Pancreas (tissue), 10 donors: ENCODE measurements around the gene ZCWPW1. TPM values are rescaled to one million over a fixed set of nuclear protein-coding genes. Genes with fewer than 3 reads are reported as not detected.

Source experiments
- ATAC-seq, 4 donors: fragments of 200-7000 bp; cut with Tn5 transposase; one replicate each; pipeline versions ENCODE4 v1.8.0 to v1.9.1; 2020; ENCODE audit warnings: mild to moderate bottlenecking in 4 of 4, moderate library complexity in 4 of 4
- DNase-seq, 6 donors: peaks; one replicate each; pipeline ENCODE4 v3.0.0-alpha.2; 2020
- FAIRE-seq: peaks from 2 replicates; lab custom pipeline; 2012; peaks lifted over from hg19 to GRCh38; lab: Jason Lieb, UNC
- H3K27ac ChIP-seq, 4 donors: fragments of 200-600 bp; sonication (generic); 1 replicate in 3 of 4; 2 replicates in 1 of 4; pipeline versions ENCODE4 v1.5.0 to v1.8.0; 2020
- H3K27me3 ChIP-seq, 4 donors: fragments of 200-600 bp; one replicate each; pipeline ENCODE4 v1.8.0; 2021
- H3K36me3 ChIP-seq, 3 donors: fragments of 200-600 bp; sonication (generic) in 1 of 3; one replicate each; pipeline versions ENCODE4 v1.5.0 to v1.8.0; 2020 to 2021
- H3K4me1 ChIP-seq, 3 donors: fragments of 200-600 bp; one replicate each; pipeline ENCODE4 v1.8.0; 2021
- H3K4me3 ChIP-seq, 4 donors: fragments of 200-600 bp; sonication (generic) in 2 of 4; one replicate each; pipeline versions ENCODE4 v1.5.0 to v1.8.0; 2020 to 2021
- H3K9me3 ChIP-seq, 4 donors: fragments of 200-600 bp; one replicate each; pipeline ENCODE4 v1.8.0; 2021
- WGBS, 2 donors: extraction: QIAGEN DNeasy Blood & Tissue Kit; methylation state at CpG; one replicate each; pipeline ENCODE4 v1.1.7; 2013; 5-methylcytosine and 5-hydroxymethylcytosine counted together
- intact Hi-C, 3 donors: fragments of 100-400 bp; cut with DNase I; formaldehyde crosslinking; loops; one replicate each; pipeline versions ENCODE4 v1.11.1 to v1.14.2; 2022
- polyA plus RNA-seq, 2 donors: library from polyadenylated mRNA; stranded (reverse); fragments of 200-250 nt; gene quantifications; one replicate each; pipeline ENCODE4 v1.2.3, GENCODE V29; 2013
- total RNA-seq, 6 donors: library from RNA; stranded (reverse); fragmentation: NEBNext Ultra II Directional in 4 of 6; extraction: Animal tissue kit (Norgen Biotek cat#: 25700) in 4 of 6; gene quantifications; one replicate each; pipeline versions ENCODE4 v1.2.1 to v1.2.4, GENCODE V29; 2021 to 2023
- TF ChIP-seq, protein P1 (sequence below), 4 donors: fragments of 200-600 bp; sonication (generic) in 3 of 4; IDR thresholded peaks; one replicate each; pipeline versions ENCODE4 v1.5.0 to v1.8.0; 2021; ENCODE audit warnings: antibody characterized with exemption in 4 of 4
- donor health status: healthy with polysubstance abuse.
- donor health status: DM: no; HTN: no; CAD: no; lungs with moderate emphysema.
- donor health status: DM: no; HTN: no; CAD: no.
- donor health status: control.
- donor health status: control.
- donor health status: Bipolar disorder and iron deficiency.
- donor health status: DM: yes; HTN: yes; CAD: no.
- donor health status: DM: no; HTN: no; CAD: no.
- donor health status: DM: no; HTN: no; CAD: no.
- donor health status: DM: yes; HTN: yes; CAD: no.

ZCWPW1 gene
- total and polyA plus RNA-seq, 8 donors, result 1.6 to 18.9 (median 2.3) TPM

GRCh38 chr7:100465299-100465698 is 36.8 kb upstream of the ZCWPW1 start:
- Histone ChIP-seq H3K4me1 (peaks cover 0 to 5% (median 0%) of the 10 kb centered on the region in 3 donors), H3K4me3 (no peak overlapping the region), H3K27me3 (no peaks in the 10 kb centered on the region), H3K36me3 (no peaks in the 10 kb centered on the region), H3K27ac (peak overlapping the region in 2 of 4 donors; percentile 3 to 39), H3K9me3 (no peaks in the 10 kb centered on the region)
- no peak for ATAC-seq
- no peak for DNase-seq
- FAIRE-seq, result no peak
- intact Hi-C loops, result loop anchor here in 2 of 3 donors (5.0 to 10.0 kb wide), 3 partner anchors 97 to 220 kb away; no protein-coding TSS in a partner anchor
- 58 to 60% methylated on average over 8 of the region's 8 CpGs for WGBS, 2 donors
- TF ChIP-seq, protein P1, sequence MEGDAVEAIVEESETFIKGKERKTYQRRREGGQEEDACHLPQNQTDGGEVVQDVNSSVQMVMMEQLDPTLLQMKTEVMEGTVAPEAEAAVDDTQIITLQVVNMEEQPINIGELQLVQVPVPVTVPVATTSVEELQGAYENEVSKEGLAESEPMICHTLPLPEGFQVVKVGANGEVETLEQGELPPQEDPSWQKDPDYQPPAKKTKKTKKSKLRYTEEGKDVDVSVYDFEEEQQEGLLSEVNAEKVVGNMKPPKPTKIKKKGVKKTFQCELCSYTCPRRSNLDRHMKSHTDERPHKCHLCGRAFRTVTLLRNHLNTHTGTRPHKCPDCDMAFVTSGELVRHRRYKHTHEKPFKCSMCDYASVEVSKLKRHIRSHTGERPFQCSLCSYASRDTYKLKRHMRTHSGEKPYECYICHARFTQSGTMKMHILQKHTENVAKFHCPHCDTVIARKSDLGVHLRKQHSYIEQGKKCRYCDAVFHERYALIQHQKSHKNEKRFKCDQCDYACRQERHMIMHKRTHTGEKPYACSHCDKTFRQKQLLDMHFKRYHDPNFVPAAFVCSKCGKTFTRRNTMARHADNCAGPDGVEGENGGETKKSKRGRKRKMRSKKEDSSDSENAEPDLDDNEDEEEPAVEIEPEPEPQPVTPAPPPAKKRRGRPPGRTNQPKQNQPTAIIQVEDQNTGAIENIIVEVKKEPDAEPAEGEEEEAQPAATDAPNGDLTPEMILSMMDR (IDR thresholded peaks at IDR 0.05), result no peak

DNA sequence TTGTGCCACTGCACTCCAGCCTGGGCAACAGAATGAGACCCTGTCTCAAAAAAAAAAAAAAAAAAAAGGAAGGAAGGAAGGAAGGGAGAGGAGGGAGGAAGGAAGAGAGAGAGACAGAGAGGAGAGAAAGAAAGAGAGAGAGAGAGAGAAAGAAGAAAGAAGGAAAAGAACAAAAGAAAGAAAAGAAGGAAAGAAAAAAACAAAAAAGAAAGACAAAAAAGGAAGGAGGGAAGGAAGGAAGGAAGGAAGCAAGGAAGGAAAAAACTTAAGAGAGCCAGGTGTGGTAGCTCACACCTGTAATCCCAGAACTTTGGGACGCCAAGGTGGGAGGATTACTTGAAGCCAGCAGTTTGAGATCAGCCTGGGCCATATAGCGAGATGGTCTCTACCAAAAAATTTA is 36.3 kb upstream of the ZCWPW1 start:
- intact Hi-C loops, result loop anchor here in 2 of 3 donors (5.0 to 10.0 kb wide), 3 partner anchors 98 to 220 kb away; no protein-coding TSS in a partner anchor

GRCh38 chr7:100464210-100464660 is 35.7 kb upstream of the ZCWPW1 start, which contains the start of gene SPACDR:
Gene SPACDR (minus strand): TSS chr7:100464260. CDS start chr7:100464025, 235 bp downstream.
- WGBS, 2 donors, result 71 to 80% methylated on average over 7 of the region's 7 CpGs
- no peak for DNase-seq
- FAIRE-seq, result no peak
- TF ChIP-seq, protein P1 (IDR thresholded peaks at IDR 0.05), result no peak
- Histone ChIP-seq H3K27ac (no peak within 1 kb of the TSS), H3K36me3 (no peaks in the 10 kb centered on the region), H3K4me1 (peaks cover 0 to 5% (median 0%) of the 10 kb centered on the region in 3 donors), H3K9me3 (no peaks in the 10 kb centered on the region), H3K4me3 (no peak within 1 kb of the TSS), H3K27me3 (no peaks in the 10 kb centered on the region)
- ATAC-seq, result no peak
- intact Hi-C loops, result loop anchor here in 1 of 3 donors (10.0 kb wide), 1 partner anchor 221 kb away; no protein-coding TSS in a partner anchor

More for the DNA sequence above, 36.3 kb upstream of the ZCWPW1 start:
- H3K4me3 ChIP-seq, result no peak overlapping the region
- no peaks in the 10 kb centered on the region for H3K36me3 ChIP-seq
- no peak overlapping the region for H3K27ac ChIP-seq
- DNase-seq (no peak), FAIRE-seq (no peak), ATAC-seq (no peak)
- 91 to 98% methylated on average over 2 of the region's 2 CpGs for WGBS, 2 donors
- peaks cover 0 to 5% (median 0%) of the 10 kb centered on the region in 3 donors for H3K4me1 ChIP-seq
- no peaks in the 10 kb centered on the region for H3K9me3 ChIP-seq
- TF ChIP-seq, protein P1 (IDR thresholded peaks at IDR 0.05), result no peak
- H3K27me3 ChIP-seq, result no peaks in the 10 kb centered on the region

DNA sequence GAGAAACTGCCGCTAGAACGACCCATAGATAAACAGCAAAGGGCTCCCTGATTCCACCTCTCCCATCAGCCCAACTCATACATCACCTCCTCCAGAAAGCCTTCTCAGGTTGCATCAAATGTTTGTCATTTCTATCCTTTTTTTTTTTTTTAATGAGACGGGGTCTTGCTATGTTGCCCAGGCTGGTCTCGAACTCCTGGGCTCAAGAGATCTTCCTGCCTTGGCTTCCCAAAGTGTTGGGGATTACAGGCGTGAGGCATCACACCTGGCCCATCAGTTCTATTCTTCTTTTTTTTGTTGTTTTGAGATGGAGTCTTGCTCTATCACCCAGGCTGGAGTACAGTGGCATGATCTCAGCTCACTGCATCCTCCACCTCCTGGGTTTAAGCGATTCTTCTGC is 28.5 kb upstream of the ZCWPW1 start:
- no peak for DNase-seq
- Histone ChIP-seq H3K4me3 (no peak overlapping the region), H3K9me3 (no peaks in the 10 kb centered on the region), H3K4me1 (no peaks in the 10 kb centered on the region), H3K36me3 (no peaks in the 10 kb centered on the region), H3K27me3 (no peaks in the 10 kb centered on the region), H3K27ac (no peak overlapping the region)
- no peak for FAIRE-seq
- TF ChIP-seq, protein P1 (IDR thresholded peaks at IDR 0.05), result no peak
- 80 to 86% methylated on average over 6 of the region's 6 CpGs for WGBS, 2 donors
- intact Hi-C loops, result no loop called here
- no peak for ATAC-seq

DNA sequence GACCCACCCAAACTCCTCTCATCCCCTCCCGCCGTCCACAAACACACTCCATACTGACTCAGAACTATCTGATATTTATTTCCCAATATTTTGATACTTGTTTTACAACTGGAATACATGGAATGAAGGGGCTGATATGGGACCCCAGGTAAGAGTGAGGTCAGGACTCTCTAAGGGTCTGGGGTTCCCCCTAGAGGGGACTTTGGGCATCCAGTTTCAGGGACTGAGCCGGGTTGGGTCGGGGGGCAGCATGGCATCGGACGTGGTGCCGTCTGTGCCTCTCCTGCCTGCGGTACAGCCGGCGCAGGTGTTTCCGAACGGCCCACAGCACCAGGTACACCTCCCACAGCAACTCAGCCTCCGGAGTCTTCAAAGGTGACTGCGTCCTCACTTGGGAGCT is 28.1 kb upstream of the ZCWPW1 start:
- TF ChIP-seq, protein P1 (IDR thresholded peaks at IDR 0.05), result no peak
- FAIRE-seq (no peak), ATAC-seq (no peak), DNase-seq (no peak)
- H3K27ac ChIP-seq, result no peak overlapping the region
- no peaks in the 10 kb centered on the region for H3K4me1 ChIP-seq
- no peak overlapping the region for H3K4me3 ChIP-seq
- H3K9me3 ChIP-seq, result no peaks in the 10 kb centered on the region
- H3K27me3 ChIP-seq, result no peaks in the 10 kb centered on the region
- H3K36me3 ChIP-seq, result no peaks in the 10 kb centered on the region
- intact Hi-C loops, result no loop called here
- WGBS, 2 donors, result 85 to 87% methylated on average over 14 of the region's 14 CpGs
